Measurements from ENCODE around the gene RMDN3.

DNA sequence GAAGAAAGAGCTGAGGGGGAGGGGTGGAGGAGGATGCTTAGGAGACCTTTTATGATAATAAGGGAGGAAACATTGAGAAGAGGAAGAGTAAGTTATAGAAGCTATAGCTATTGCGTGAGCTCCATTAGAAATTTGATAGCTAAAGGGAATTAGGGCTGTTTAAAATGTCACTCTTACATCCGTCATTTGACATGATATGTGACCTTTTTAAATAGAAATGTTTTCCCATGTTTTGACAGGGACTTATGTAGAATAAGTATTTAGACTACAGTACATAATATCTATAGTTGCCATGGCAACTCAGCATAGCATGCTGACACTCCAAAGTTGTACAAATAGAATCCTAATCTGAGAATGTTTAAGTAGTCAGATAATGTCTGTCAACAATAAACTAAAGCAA is 40.9 kb downstream of the RMDN3 start:
- TF ChIP-seq CTCF (IDR thresholded peaks at IDR 0.05): no peak
- TF ChIP-seq POLR2AphosphoS5 (IDR thresholded peaks at IDR 0.05): no peak
